DND-41 (cell line): ENCODE measurements around the gene QSOX1.

Source experiments
- EZH2 ChIP-seq: IDR thresholded peaks from 3 replicates; pipeline ENCODE4 v1.6.1; 2012; ENCODE audit warnings: borderline replicate concordance, low read depth, mild to moderate bottlenecking, moderate library complexity, low read length, inconsistent platforms; ENCODE audit not compliant: severe bottlenecking
- TF ChIP-seq, protein P1 (sequence below): IDR thresholded peaks from 2 replicates; pipeline ENCODE4 v1.5.1; 2012; ENCODE audit warnings: borderline replicate concordance, low read length, moderate library complexity, mild to moderate bottlenecking; ENCODE audit not compliant: poor library complexity, severe bottlenecking; ENCODE audit errors: extremely low read depth

DNA sequence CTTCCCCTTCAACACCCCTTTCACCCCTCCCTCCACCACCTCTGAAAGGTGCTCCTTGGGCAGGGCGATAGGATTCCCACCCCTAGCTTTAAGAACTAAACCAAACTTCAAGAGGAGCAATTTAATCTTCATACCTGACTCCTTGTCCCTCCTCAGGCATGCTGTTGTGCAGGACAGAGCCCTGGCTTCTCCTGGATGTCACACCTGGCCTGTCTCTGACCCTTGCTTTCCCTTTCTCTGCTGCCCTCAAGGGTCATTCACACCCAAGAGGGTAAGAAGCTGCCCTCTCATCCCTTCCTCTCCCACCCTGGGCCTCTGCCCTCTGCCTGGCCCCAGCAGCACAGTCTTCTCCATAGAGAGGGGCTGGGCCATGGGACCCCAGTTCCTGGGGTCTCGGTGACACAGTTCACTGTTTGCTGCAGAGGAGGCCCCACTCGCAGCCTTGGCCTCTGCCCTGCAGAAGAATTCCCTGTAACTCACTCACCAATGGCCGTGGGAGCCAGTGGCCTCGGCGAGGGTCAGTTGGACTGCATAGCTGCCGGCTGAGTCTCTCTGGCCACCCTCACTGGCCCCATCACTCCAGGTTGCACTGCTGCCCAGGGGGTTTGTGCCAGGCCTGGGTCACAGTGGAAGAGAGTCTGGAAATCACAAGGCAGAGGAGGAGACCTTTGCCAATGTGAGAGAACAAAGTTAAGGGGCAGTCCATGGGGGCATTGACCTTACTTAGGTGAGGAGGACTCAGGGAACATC lies 47.0 kb downstream of the QSOX1 start:
- TF ChIP-seq, protein P1, sequence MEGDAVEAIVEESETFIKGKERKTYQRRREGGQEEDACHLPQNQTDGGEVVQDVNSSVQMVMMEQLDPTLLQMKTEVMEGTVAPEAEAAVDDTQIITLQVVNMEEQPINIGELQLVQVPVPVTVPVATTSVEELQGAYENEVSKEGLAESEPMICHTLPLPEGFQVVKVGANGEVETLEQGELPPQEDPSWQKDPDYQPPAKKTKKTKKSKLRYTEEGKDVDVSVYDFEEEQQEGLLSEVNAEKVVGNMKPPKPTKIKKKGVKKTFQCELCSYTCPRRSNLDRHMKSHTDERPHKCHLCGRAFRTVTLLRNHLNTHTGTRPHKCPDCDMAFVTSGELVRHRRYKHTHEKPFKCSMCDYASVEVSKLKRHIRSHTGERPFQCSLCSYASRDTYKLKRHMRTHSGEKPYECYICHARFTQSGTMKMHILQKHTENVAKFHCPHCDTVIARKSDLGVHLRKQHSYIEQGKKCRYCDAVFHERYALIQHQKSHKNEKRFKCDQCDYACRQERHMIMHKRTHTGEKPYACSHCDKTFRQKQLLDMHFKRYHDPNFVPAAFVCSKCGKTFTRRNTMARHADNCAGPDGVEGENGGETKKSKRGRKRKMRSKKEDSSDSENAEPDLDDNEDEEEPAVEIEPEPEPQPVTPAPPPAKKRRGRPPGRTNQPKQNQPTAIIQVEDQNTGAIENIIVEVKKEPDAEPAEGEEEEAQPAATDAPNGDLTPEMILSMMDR, result no peak
- TF ChIP-seq EZH2, result no peak
